ENCODE results near the gene CHFR. TPM values are rescaled to one million over a fixed set of nuclear protein-coding genes. Genes with fewer than 3 reads are reported as not detected.
A peak's percentile ranks its signal among the peaks of the same experiment; 100 is the strongest.
"Not testable (repeated sequence)": the region's sequence is repeated elsewhere in the genome, so short reads cannot be mapped to it uniquely, and the experiment has no call there.

Gene CHFR
- total RNA-seq, 1 donor from 2014 or later = 7.9 TPM

DNA sequence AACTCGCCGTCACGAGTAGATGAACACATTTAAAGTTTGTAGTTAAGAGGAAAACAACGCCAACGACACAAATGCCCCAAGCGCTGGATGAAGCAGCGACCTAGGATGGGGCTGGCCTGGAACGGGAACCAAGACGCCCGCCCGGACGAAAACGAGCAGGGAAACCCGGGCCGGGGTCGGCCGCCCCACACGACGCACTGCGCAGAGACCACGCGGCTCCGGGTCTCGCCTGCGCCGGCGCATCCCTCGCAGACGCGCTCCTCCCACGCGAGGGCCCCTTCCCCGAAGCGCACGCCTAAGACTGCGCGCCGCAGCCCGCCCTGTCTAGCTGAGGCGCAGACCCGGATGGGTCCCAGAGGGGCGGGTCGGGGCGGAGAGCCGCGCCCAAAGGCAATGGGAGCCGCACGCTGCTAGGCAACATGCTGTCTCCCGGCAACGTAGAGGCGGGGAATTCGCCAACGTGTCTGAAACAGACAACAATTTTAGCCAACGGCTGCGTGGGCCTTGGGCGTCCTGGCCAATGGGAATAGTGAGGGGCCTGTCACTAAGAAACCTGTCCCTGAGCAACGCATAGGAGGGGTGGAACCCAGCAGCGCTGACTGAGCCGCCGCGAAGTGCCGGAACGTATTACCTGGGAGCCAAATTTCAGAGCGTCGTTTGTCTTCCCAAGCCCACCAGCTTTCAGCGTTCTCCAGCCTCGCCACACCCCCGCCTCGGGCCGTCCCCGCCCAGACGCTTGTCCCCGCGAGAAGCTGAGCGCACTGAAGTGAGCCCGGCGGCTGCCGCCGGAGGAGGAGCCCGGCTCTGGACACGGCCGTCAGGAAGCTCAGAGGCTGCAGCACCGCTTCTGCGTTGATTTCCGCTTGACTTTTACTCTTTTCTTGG, 21.0 kb upstream of the CHFR start:
- TF ChIP-seq, protein P1, sequence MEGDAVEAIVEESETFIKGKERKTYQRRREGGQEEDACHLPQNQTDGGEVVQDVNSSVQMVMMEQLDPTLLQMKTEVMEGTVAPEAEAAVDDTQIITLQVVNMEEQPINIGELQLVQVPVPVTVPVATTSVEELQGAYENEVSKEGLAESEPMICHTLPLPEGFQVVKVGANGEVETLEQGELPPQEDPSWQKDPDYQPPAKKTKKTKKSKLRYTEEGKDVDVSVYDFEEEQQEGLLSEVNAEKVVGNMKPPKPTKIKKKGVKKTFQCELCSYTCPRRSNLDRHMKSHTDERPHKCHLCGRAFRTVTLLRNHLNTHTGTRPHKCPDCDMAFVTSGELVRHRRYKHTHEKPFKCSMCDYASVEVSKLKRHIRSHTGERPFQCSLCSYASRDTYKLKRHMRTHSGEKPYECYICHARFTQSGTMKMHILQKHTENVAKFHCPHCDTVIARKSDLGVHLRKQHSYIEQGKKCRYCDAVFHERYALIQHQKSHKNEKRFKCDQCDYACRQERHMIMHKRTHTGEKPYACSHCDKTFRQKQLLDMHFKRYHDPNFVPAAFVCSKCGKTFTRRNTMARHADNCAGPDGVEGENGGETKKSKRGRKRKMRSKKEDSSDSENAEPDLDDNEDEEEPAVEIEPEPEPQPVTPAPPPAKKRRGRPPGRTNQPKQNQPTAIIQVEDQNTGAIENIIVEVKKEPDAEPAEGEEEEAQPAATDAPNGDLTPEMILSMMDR (IDR thresholded peaks at IDR 0.05) = no peak
- peak overlapping the region; percentile 83 to 85 for H3K27ac ChIP-seq
- H3K9me3 ChIP-seq = peaks cover 3 to 37% of the 10 kb centered on the region in 2 donors
- H3K27me3 ChIP-seq = no peaks in the 10 kb centered on the region
- peaks cover 0 to 6% of the 10 kb centered on the region in 2 donors for H3K4me1 ChIP-seq
- H3K4me3 ChIP-seq = peak overlapping the region; percentile 79 to 86
- intact Hi-C loops (cut with DNase I) = loop anchor here (1.0 to 5.0 kb wide), 6 partner anchors 21 to 172 kb away; partner anchors contain the start of genes ANKLE2, CHFR, ZNF140 and ZNF84
- peak; percentile 83 to 96 for DNase-seq (ENCODE audit: low spot score in 2 of 2)
- no peaks in the 10 kb centered on the region for H3K36me3 ChIP-seq

DNA sequence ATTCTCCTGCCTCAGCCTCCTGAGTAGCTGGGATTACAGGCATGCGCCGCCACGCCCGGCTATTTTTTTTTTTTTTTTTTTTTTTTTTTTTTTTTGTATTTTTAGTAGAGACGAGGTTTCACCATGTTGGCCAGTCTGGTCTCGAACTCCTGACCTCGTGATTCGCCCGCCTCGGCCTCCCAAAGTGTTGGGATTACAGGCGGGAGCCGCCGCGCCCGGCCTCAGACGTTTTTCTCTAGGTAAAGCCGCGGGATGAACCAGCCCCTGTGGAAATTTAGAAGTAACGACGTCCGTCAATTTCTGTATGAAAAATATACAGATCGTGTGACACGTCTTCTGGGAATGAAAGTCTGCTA, 20.4 kb upstream of the CHFR start:
- H3K27me3 ChIP-seq; DNase-seq (ENCODE audit: low spot score in 2 of 2); H3K4me1 ChIP-seq; H3K36me3 ChIP-seq: not testable (repeated sequence)
- Histone ChIP-seq H3K27ac (peak overlapping the region; percentile 79 to 85), H3K4me3 (peak overlapping the region; percentile 79 to 86), H3K9me3 (peaks cover 0 to 34% of the 10 kb centered on the region in 2 donors)
- intact Hi-C loops (cut with DNase I) = loop anchor here (1.0 to 5.0 kb wide), 6 partner anchors 20 to 173 kb away; partner anchors contain the start of genes ANKLE2, CHFR, ZNF140 and ZNF84

DNA sequence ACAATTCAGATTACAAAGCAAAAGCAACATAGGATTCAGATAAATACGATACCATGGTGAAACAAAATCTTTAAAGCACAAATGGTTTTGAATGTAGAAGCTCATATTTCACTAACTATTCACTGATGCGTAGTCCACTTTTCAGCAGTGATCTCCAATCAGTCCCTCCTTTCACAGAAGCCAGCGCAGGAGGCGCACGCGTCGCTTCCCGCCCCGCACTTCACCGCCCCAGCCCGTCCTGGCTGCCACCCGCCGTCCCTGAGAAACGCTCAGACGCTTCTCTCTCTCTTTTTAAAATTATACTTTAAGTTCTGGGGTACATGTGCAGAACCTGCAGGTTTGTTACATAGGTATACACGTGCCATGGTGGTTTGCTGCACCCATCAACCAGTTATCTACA, 19.8 kb upstream of the CHFR start:
- DNase-seq (ENCODE audit: low spot score in 2 of 2) = no peak
- Histone ChIP-seq H3K9me3 (peaks cover 0 to 32% of the 10 kb centered on the region in 2 donors), H3K4me3 (peak overlapping the region in 1 of 2 donors; percentile 86), H3K36me3 (no peaks in the 10 kb centered on the region), H3K27me3 (no peaks in the 10 kb centered on the region), H3K27ac (no peak overlapping the region), H3K4me1 (peaks cover 0 to 6% of the 10 kb centered on the region in 2 donors)
- intact Hi-C loops (cut with DNase I) = loop anchor here (5.0 kb wide), 1 partner anchor 145 kb away; the partner anchor contains the start of gene ANKLE2
- TF ChIP-seq, protein P1 (IDR thresholded peaks at IDR 0.05) = no peak

DNA sequence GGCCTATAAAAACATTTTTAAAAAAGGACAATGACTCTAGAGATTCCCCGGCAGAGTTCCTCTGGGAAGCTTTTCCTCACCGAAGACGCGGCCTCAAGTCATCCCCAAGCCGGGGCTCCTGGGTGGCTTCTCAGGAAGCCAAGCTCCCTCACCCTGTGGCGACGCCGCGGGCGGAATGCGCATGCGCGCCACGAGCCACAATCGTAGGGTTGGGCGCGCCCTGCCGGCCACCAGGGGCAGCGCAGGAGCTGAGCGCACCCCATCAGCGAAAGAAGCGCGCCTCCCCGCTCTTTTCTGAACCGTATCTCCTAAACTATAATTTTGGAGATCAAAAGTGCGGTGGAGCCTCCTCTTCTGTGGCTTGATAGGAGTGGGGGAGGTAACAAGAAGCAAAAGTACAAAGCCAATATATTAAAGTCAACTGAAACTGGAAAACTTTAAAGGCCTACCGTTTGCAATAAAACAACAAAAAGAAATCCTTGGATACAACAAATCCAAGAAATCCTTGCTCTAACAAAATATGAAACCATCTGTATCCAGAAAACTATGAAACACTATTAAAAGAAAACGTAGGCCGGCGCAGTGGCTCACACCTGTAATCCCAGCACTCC, 17.4 kb upstream of the CHFR start:
- TF ChIP-seq, protein P1 (IDR thresholded peaks at IDR 0.05) = peak; percentile 73 to 84 (median 79)
- Histone ChIP-seq H3K36me3 (no peaks in the 10 kb centered on the region), H3K27me3 (no peaks in the 10 kb centered on the region), H3K4me1 (peaks cover 0 to 6% of the 10 kb centered on the region in 2 donors), H3K27ac (no peak overlapping the region), H3K9me3 (peaks cover 0 to 15% of the 10 kb centered on the region in 2 donors), H3K4me3 (peak overlapping the region in 1 of 2 donors; percentile 12)
- DNase-seq (ENCODE audit: low spot score in 2 of 2) = peak in 1 of 2 donors; percentile 90
- intact Hi-C loops (cut with DNase I) = loop anchor here (2.0 to 5.0 kb wide), 2 partner anchors 18 to 143 kb away; partner anchors contain the start of genes ANKLE2 and CHFR

DNA sequence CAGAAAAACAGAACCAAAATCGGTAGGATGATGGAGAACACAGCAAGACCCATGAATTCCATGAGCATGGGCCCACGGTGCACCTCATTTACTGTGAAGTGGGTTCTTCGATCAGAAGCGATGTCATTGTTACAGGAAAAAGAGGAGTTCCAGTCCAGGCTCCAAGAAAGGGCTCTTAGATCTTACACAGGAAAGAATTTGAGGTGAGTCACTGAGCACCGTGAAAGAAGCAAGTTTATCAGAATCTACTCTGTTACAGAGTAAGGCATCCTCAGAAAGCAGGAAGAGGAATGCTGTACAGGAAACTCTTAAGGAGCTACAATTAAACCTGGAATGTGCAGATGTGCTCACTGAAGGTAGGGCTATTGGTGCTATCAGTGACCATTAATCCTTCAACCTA, 11.6 kb upstream of the CHFR start:
- TF ChIP-seq, protein P1 (IDR thresholded peaks at IDR 0.05) = no peak
- H3K27me3 ChIP-seq = no peaks in the 10 kb centered on the region
- H3K9me3 ChIP-seq = peaks cover 0 to 5% of the 10 kb centered on the region in 2 donors
- no peaks in the 10 kb centered on the region for H3K4me1 ChIP-seq
- intact Hi-C loops (cut with DNase I) = no loop called here
- no peaks in the 10 kb centered on the region for H3K36me3 ChIP-seq
- no peak overlapping the region for H3K27ac ChIP-seq
- no peak overlapping the region for H3K4me3 ChIP-seq
- DNase-seq (ENCODE audit: low spot score in 2 of 2) = peak in 1 of 2 donors; percentile 5

Measured in ascending aorta (tissue), 2 donors.